ENCODE measurements around the gene GUCA2B.

GUCA2B gene

GRCh38 chr1:42165511-42166210 lies 12.5 kb downstream of the GUCA2B start:
- no peak for DNase-seq (ENCODE audit: extremely low read depth in 1 of 2, low read depth in 1 of 2)

GRCh38 chr1:42167611-42168390 lies 14.6 kb downstream of the GUCA2B start:
- DNase-seq (ENCODE audit: extremely low read depth in 1 of 2, low read depth in 1 of 2), result no peak

GRCh38 chr1:42168391-42168670 lies 15.1 kb downstream of the GUCA2B start:
- no peak for DNase-seq (ENCODE audit: extremely low read depth in 1 of 2, low read depth in 1 of 2)

GRCh38 chr1:42168763-42169162 lies 15.6 kb downstream of the GUCA2B start:
- no peak for DNase-seq (ENCODE audit: extremely low read depth in 1 of 2, low read depth in 1 of 2)

- no peak for DNase-seq (ENCODE audit: extremely low read depth in 1 of 2, low read depth in 1 of 2)
Measured at GRCh38 chr1:42170779-42171621, 17.8 kb downstream of the GUCA2B start.

GRCh38 chr1:42171679-42172266 lies 18.6 kb downstream of the GUCA2B start:
- no peak for DNase-seq (ENCODE audit: extremely low read depth in 1 of 2, low read depth in 1 of 2)

- no peak for DNase-seq (ENCODE audit: extremely low read depth in 1 of 2, low read depth in 1 of 2)
Measured at GRCh38 chr1:42172381-42173133, 19.3 kb downstream of the GUCA2B start.

GRCh38 chr1:42173155-42173933 lies 20.1 kb downstream of the GUCA2B start:
- DNase-seq (ENCODE audit: extremely low read depth in 1 of 2, low read depth in 1 of 2), result peak; percentile 26 to 56

- DNase-seq (ENCODE audit: extremely low read depth in 1 of 2, low read depth in 1 of 2), result no peak
Measured at GRCh38 chr1:42173961-42174735, 20.9 kb downstream of the GUCA2B start.

GRCh38 chr1:42175314-42176054 lies 22.3 kb downstream of the GUCA2B start:
- DNase-seq (ENCODE audit: extremely low read depth in 1 of 2, low read depth in 1 of 2), result no peak

GRCh38 chr1:42176902-42177519 lies 23.8 kb downstream of the GUCA2B start:
- no peak for DNase-seq (ENCODE audit: extremely low read depth in 1 of 2, low read depth in 1 of 2)

GRCh38 chr1:42177541-42177981 lies 24.4 kb downstream of the GUCA2B start:
- DNase-seq (ENCODE audit: extremely low read depth in 1 of 2, low read depth in 1 of 2), result no peak

- no peak for DNase-seq (ENCODE audit: extremely low read depth in 1 of 2, low read depth in 1 of 2)
Measured at GRCh38 chr1:42178249-42178648, 25.0 kb downstream of the GUCA2B start.

GRCh38 chr1:42179275-42179674 lies 26.1 kb downstream of the GUCA2B start:
- DNase-seq (ENCODE audit: extremely low read depth in 1 of 2, low read depth in 1 of 2), result no peak

- no peak for DNase-seq (ENCODE audit: extremely low read depth in 1 of 2, low read depth in 1 of 2)
Measured at GRCh38 chr1:42179900-42180329, 26.7 kb downstream of the GUCA2B start.

- no peak for DNase-seq (ENCODE audit: extremely low read depth in 1 of 2, low read depth in 1 of 2)
Measured at GRCh38 chr1:42181687-42182086, 28.5 kb downstream of the GUCA2B start.

GRCh38 chr1:42183210-42183956 lies 30.2 kb downstream of the GUCA2B start:
- DNase-seq (ENCODE audit: extremely low read depth in 1 of 2, low read depth in 1 of 2), result no peak

All from activated CD8-positive, alpha-beta memory T cell treated with anti-CD3 and anti-CD28 coated beads for 1 hour (primary cell).